ENCODE data around the gene AHCYL2. TPM values are rescaled to one million over a fixed set of nuclear protein-coding genes. Genes with fewer than 3 reads are reported as not detected.
"Not testable (repeated sequence)": the region's sequence is repeated elsewhere in the genome, so short reads cannot be mapped to it uniquely, and the experiment has no call there.

AHCYL2 gene
- total RNA-seq, 2 experiments from 2014 or later, result 16.4 to 17.1 TPM

- DNase-seq, result no peak
- ChIA-PET CTCF (interaction anchor here (1.2 to 12.2 kb wide), 4 partner anchors 9 to 602 kb away, joined by 3 to 318 read pairs (median 26); no protein-coding TSS in a partner anchor), POLR2A (no interaction called here)
- no peak overlapping the region for H3K27ac Mint-ChIP-seq
- no peaks in the 10 kb centered on the region for H3K9me3 Mint-ChIP-seq
- intact Hi-C loops (cut with micrococcal nuclease), result loop anchor here (10.0 kb wide), 1 partner anchor 247 kb away; no protein-coding TSS in a partner anchor
- H3K27me3 Mint-ChIP-seq, result no peaks in the 10 kb centered on the region
- H3K36me3 Mint-ChIP-seq, result no peaks in the 10 kb centered on the region
- no peak overlapping the region for H3K4me3 Mint-ChIP-seq
- H3K4me1 Mint-ChIP-seq (ENCODE audit: low read depth), result peaks cover 20% of the 10 kb centered on the region
These were observed 3.1 kb downstream of the AHCYL2 start for GRCh38 chr7:129227646-129228578.

- POLR2A ChIA-PET, result no interaction called here
- DNase-seq, result no peak
These were observed 3.8 kb downstream of the AHCYL2 start for GRCh38 chr7:129228633-129229032.

GRCh38 chr7:129231666-129232065 is 6.8 kb downstream of the AHCYL2 start:
- Mint-ChIP-seq H3K9me3 (no peaks in the 10 kb centered on the region), H3K27me3 (no peaks in the 10 kb centered on the region), H3K27ac (no peak overlapping the region), H3K4me3 (no peak overlapping the region), H3K36me3 (no peaks in the 10 kb centered on the region), H3K4me1 (ENCODE audit: low read depth) (peaks cover 5% of the 10 kb centered on the region)
- ChIA-PET POLR2A (no interaction called here), CTCF (interaction anchor here (6.6 kb wide), 1 partner anchor 13 kb away, joined by 47 read pairs; no protein-coding TSS in a partner anchor)
- intact Hi-C loops (cut with micrococcal nuclease), result no loop called here
- no peak for DNase-seq

More at GRCh38 chr7:129228633-129229032, 3.8 kb downstream of the AHCYL2 start:
- intact Hi-C loops (cut with micrococcal nuclease), result loop anchor here (10.0 kb wide), 1 partner anchor 246 kb away; no protein-coding TSS in a partner anchor
- H3K4me3 Mint-ChIP-seq, result no peak overlapping the region
- H3K27me3 Mint-ChIP-seq, result no peaks in the 10 kb centered on the region
- peaks cover 20% of the 10 kb centered on the region for H3K4me1 Mint-ChIP-seq (ENCODE audit: low read depth)
- no peaks in the 10 kb centered on the region for H3K9me3 Mint-ChIP-seq
- no peaks in the 10 kb centered on the region for H3K36me3 Mint-ChIP-seq
- H3K27ac Mint-ChIP-seq, result no peak overlapping the region
- CTCF ChIA-PET, result interaction anchor here (6.6 to 12.2 kb wide), 2 partner anchors 10 to 42 kb away, joined by 47 to 318 read pairs; no protein-coding TSS in a partner anchor

- Mint-ChIP-seq H3K4me1 (ENCODE audit: low read depth) (peaks cover 2% of the 10 kb centered on the region), H3K9me3 (no peaks in the 10 kb centered on the region), H3K36me3 (peaks cover 2% of the 10 kb centered on the region), H3K27me3 (no peaks in the 10 kb centered on the region), H3K4me3 (no peak overlapping the region), H3K27ac (no peak overlapping the region)
- intact Hi-C loops (cut with micrococcal nuclease), result no loop called here
- POLR2A ChIA-PET, result no interaction called here
- CTCF ChIA-PET, result interaction anchor here (1.4 to 2.7 kb wide), 3 partner anchors 20 to 60 kb away, joined by 3 to 13 read pairs (median 9); no protein-coding TSS in a partner anchor
- DNase-seq, result no peak
These were observed 13.7 kb downstream of the AHCYL2 start for GRCh38 chr7:129238546-129238945.

GRCh38 chr7:129240119-129240820 is 15.4 kb downstream of the AHCYL2 start:
- no peak overlapping the region for H3K4me3 Mint-ChIP-seq

GRCh38 chr7:129244220-129244619 is 19.4 kb downstream of the AHCYL2 start:
- intact Hi-C loops (cut with micrococcal nuclease), result no loop called here
- Mint-ChIP-seq H3K36me3 (peaks cover 11% of the 10 kb centered on the region), H3K27me3 (no peaks in the 10 kb centered on the region), H3K27ac (no peak overlapping the region), H3K4me3 (no peak overlapping the region), H3K9me3 (no peaks in the 10 kb centered on the region), H3K4me1 (ENCODE audit: low read depth) (peaks cover 2% of the 10 kb centered on the region)
- ChIA-PET POLR2A (no interaction called here), CTCF (no interaction called here)
- DNase-seq, result no peak

More at GRCh38 chr7:129240119-129240820, 15.4 kb downstream of the AHCYL2 start:
- ChIA-PET POLR2A (no interaction called here), CTCF (interaction anchor here (1.3 kb wide), 1 partner anchor 22 kb away, joined by 3 read pairs; no protein-coding TSS in a partner anchor)
- no peaks in the 10 kb centered on the region for H3K27me3 Mint-ChIP-seq
- H3K36me3 Mint-ChIP-seq, result peaks cover 4% of the 10 kb centered on the region
- peaks cover 2% of the 10 kb centered on the region for H3K4me1 Mint-ChIP-seq (ENCODE audit: low read depth)
- no peaks in the 10 kb centered on the region for H3K9me3 Mint-ChIP-seq
- intact Hi-C loops (cut with micrococcal nuclease), result no loop called here
- no peak overlapping the region for H3K27ac Mint-ChIP-seq
- DNase-seq, result no peak

- Mint-ChIP-seq H3K4me1 (ENCODE audit: low read depth) (peaks cover 1% of the 10 kb centered on the region), H3K36me3 (peaks cover 8% of the 10 kb centered on the region), H3K27ac (no peak overlapping the region), H3K9me3 (no peaks in the 10 kb centered on the region), H3K4me3 (no peak overlapping the region), H3K27me3 (no peaks in the 10 kb centered on the region)
- intact Hi-C loops (cut with micrococcal nuclease), result no loop called here
- ChIA-PET POLR2A (no interaction called here), CTCF (interaction anchor here (1.3 kb wide), 1 partner anchor 27 kb away, joined by 4 read pairs; no protein-coding TSS in a partner anchor)
- DNase-seq, result no peak
These were observed 20.7 kb downstream of the AHCYL2 start for GRCh38 chr7:129245533-129245932.

GRCh38 chr7:129247087-129247486 is 22.3 kb downstream of the AHCYL2 start:
- ChIA-PET CTCF (interaction anchor here (0.6 to 2.4 kb wide), 4 partner anchors 25 to 589 kb away, joined by 3 to 14 read pairs (median 4); no protein-coding TSS in a partner anchor), POLR2A (no interaction called here)
- peaks cover 1% of the 10 kb centered on the region for H3K4me1 Mint-ChIP-seq (ENCODE audit: low read depth)
- DNase-seq, result no peak
- no peak overlapping the region for H3K27ac Mint-ChIP-seq
- peaks cover 8% of the 10 kb centered on the region for H3K36me3 Mint-ChIP-seq
- H3K4me3 Mint-ChIP-seq, result no peak overlapping the region
- H3K27me3 Mint-ChIP-seq, result no peaks in the 10 kb centered on the region
- H3K9me3 Mint-ChIP-seq, result no peaks in the 10 kb centered on the region
- intact Hi-C loops (cut with micrococcal nuclease), result no loop called here

GRCh38 chr7:129252128-129252527 is 27.3 kb downstream of the AHCYL2 start:
- DNase-seq, result no peak
- H3K9me3 Mint-ChIP-seq, result no peaks in the 10 kb centered on the region
- CTCF ChIA-PET, result interaction anchor here (1.7 to 3.4 kb wide), 2 partner anchors 19 to 33 kb away, joined by 6 to 14 read pairs; no protein-coding TSS in a partner anchor
- H3K27me3 Mint-ChIP-seq, result no peaks in the 10 kb centered on the region
- H3K4me3 Mint-ChIP-seq, result no peak overlapping the region
- H3K4me1 Mint-ChIP-seq (ENCODE audit: low read depth), result peaks cover 1% of the 10 kb centered on the region
- POLR2A ChIA-PET, result no interaction called here
- no peak overlapping the region for H3K27ac Mint-ChIP-seq
- intact Hi-C loops (cut with micrococcal nuclease), result no loop called here
- H3K36me3 Mint-ChIP-seq, result no peaks in the 10 kb centered on the region

- POLR2A ChIA-PET; H3K27me3 Mint-ChIP-seq; H3K36me3 Mint-ChIP-seq; intact Hi-C loops (cut with micrococcal nuclease); H3K9me3 Mint-ChIP-seq; H3K4me3 Mint-ChIP-seq; H3K4me1 Mint-ChIP-seq (ENCODE audit: low read depth); H3K27ac Mint-ChIP-seq; DNase-seq: not testable (repeated sequence)
- CTCF ChIA-PET, result interaction anchor here (3.4 kb wide), 1 partner anchor 34 kb away, joined by 14 read pairs; no protein-coding TSS in a partner anchor
These were observed 27.8 kb downstream of the AHCYL2 start for GRCh38 chr7:129252603-129253002.

GRCh38 chr7:129255800-129256199 is 31.0 kb downstream of the AHCYL2 start:
- H3K4me1 Mint-ChIP-seq (ENCODE audit: low read depth), result peaks cover 13% of the 10 kb centered on the region
- ChIA-PET POLR2A (no interaction called here), CTCF (interaction anchor here (2.1 kb wide), 1 partner anchor 16 kb away, joined by 5 read pairs; no protein-coding TSS in a partner anchor)
- no peaks in the 10 kb centered on the region for H3K27me3 Mint-ChIP-seq
- no peaks in the 10 kb centered on the region for H3K9me3 Mint-ChIP-seq
- no peak for DNase-seq
- no peak overlapping the region for H3K27ac Mint-ChIP-seq
- H3K36me3 Mint-ChIP-seq, result no peaks in the 10 kb centered on the region
- no peak overlapping the region for H3K4me3 Mint-ChIP-seq
- intact Hi-C loops (cut with micrococcal nuclease), result no loop called here

- Mint-ChIP-seq H3K4me1 (ENCODE audit: low read depth) (peaks cover 13% of the 10 kb centered on the region), H3K4me3 (no peak overlapping the region), H3K27ac (no peak overlapping the region), H3K36me3 (no peaks in the 10 kb centered on the region), H3K27me3 (no peaks in the 10 kb centered on the region), H3K9me3 (no peaks in the 10 kb centered on the region)
- POLR2A ChIA-PET, result no interaction called here
- no peak for DNase-seq
- intact Hi-C loops (cut with micrococcal nuclease), result no loop called here
- CTCF ChIA-PET, result interaction anchor here (2.1 kb wide), 1 partner anchor 15 kb away, joined by 5 read pairs; no protein-coding TSS in a partner anchor
These were observed 31.4 kb downstream of the AHCYL2 start for GRCh38 chr7:129256221-129256620.

Data from activated CD4-positive, alpha-beta memory T cell treated with anti-CD3 and anti-CD28 coated beads for 36 hours (primary cell).